Measurements from ENCODE around the gene HERC6.
"Not testable (repeated sequence)": the region's sequence is repeated elsewhere in the genome, so short reads cannot be mapped to it uniquely, and the experiment has no call there.

The HERC6 gene

DNA sequence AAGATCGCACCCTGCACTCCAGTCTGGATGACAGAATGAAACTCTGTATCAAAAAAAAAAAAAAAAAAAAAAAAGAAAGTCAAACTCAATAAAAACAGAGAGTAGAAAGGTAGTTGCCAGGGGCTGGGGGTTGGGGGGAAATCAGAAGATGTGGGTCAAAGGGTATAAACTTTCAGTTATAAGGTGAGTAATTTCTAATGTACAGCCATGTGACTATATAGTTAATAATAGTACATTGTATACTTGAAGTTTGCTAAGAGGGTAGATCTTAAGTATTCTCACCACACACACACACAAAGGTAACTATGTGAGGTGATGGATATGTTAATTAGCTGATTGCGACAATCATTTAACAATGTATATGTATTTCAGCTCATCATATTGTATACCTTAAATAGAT lies 11.5 kb downstream of the HERC6 start:
- no peak for DNase-seq (ENCODE audit: low read depth in 3 of 3)

DNA sequence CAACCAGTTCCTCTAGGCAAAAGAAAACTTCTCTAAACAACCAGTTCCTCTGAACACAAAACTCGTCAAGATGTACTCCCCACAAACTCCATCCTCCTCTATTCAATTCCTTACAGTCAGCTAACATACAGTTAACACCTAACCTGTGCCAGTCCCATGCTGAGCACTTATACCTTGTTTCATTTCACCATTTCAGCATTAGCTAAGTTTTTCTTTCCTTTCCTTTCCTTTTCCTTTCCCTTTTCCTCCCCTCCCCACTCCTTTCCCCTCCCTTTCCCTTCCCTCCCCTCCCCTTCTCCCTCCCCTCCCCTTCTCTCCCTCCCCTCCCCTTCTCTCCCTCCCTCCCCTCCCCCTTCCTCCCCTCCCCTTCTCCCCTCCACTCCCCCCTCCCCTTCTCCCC lies 13.1 kb downstream of the HERC6 start:
- no peak for DNase-seq (ENCODE audit: low read depth in 3 of 3)

DNA sequence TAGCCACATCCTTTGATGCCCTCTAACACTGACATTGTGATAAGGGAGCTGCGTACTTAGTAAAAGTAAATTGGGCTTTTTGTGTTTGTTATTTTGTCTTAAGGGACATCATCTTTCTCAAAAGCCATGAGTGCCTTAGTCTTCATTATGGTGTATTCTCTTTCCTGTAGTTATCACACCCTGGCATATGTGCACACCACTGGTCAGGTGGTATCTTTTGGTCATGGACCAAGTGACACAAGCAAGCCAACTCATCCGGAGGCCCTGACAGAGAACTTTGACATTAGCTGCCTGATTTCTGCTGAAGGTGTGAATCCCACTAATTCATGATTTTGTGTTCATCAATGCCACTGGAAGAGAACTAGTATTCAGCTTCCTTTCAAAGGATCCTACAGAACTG lies 18.0 kb downstream of the HERC6 start:
- DNase-seq (ENCODE audit: low read depth in 3 of 3), result no peak

DNA sequence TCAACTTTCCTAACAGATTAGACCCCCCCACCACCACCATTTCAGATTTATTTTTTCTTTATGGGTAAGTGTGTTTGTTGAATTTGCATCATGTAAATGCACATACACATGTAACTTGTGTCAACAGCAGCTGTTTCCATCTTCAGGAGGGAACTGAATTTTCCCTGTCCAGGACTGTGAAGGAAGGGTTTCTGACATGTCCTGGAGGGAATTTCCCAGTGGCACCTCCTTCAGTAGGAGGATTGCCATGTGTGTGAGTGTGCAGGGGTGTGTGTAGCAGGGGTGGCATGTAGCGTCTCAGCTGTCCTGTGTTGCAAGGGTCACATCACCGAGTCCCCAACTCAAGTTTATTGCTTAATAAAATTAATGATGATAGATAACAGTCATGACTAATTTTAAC lies 19.7 kb downstream of the HERC6 start:
- DNase-seq (ENCODE audit: low read depth in 3 of 3), result no peak

DNA sequence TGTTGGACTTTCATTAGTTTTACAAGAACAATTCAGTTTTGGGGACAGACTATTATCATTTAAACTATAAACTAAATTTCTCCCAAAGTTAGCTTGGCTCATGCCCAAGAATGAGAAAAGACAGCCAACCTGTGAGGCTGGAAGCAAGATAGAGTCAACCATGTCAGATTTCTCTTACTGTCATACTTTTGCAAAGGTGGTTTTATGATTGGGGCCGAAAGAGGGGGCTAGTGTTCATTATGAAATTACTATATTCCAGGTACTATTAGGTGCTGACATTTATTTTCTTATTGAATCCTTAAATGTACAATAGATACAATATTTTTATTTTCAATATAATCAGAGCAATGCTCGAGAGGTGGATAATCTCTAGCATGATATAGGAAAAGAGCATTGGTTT lies 30.6 kb downstream of the HERC6 start:
- DNase-seq (ENCODE audit: low read depth in 3 of 3), result no peak

DNA sequence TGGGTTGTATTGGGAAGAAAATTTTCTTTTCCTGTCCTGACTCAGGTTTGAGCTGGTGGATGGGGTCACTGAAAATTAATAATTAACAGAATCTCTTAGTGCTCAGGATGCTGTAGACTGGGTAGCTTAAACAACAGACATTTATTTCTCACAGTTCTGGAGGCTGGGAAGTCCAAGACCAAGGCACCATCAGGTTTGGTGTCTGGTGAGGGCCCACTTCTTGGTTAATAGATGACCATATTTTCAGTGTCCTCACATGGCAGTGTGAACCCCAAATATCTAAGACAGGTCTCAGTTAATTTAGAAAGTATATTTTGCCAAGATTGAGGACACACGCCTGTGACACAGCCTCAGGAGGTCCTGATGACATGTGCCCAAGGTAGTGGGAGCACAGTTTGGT lies 31.1 kb downstream of the HERC6 start:
- DNase-seq (ENCODE audit: low read depth in 3 of 3), result no peak

DNA sequence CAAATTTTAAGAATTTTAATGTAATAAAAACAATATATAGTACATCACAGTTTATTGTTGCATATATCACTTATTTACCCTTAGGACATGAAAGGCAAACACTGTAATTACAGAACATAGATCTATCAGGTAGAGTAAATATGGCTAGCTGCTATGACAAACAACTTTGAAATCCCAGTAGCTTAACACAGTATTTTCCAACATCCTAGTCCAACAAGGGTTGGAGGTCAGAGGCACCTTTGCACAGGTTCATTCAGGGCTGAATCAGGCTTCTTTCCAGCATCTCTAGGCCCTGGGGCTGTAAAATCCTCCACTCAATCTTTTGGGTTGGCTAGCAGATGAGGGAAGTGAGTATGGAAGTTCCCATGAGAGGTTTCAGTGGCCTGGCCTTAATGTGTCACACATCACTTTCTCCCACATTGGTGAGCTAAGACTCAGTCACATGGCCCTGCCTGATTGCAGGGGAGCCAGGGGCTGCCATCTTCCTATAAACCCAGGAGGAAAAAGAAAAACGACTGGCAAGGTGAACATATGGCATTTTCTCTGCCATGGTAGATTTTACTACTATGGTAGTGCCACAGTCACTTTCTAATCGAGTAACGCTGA lies 32.9 kb downstream of the HERC6 start:
- no peak for DNase-seq (ENCODE audit: low read depth in 3 of 3)

DNA sequence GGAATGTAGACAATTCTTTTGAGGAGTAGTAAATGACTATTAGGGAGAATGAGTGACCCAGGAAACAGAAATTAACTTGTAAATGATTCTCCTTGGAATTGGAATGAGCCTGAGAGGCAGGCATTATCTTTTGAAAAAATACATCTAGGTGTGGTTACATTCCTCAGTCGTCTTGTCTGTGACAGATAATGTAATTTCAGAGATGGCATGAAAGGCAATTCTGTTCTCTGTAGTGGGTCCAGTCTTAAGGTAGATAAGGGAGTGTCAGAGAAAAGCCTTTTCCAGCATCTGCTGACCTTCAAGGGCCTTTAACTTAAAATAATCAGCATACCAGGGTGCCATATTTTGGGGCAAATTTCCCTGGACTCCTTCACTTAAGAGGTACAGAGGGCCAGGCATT lies 35.1 kb downstream of the HERC6 start:
- no peak for DNase-seq (ENCODE audit: low read depth in 3 of 3)

DNA sequence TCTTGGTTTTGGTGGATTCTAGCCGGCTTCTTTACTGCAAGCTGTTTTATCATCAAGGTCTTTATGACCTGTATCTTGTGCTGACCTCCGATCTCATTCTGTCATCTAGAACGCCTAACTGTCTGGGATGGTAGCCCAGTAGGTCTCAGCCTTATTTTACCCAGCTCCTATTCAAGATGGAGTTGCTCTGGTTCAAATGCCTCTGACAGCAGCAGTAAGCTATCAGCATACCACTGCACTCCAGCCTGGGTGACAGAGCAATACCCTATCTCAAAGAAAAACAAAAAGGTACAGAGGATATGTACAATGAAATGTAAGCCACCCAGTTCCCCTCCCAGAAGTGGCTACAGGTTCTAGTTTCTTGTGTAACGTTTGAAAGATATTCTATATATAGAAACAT lies 36.1 kb downstream of the HERC6 start:
- DNase-seq (ENCODE audit: low read depth in 3 of 3), result no peak

DNA sequence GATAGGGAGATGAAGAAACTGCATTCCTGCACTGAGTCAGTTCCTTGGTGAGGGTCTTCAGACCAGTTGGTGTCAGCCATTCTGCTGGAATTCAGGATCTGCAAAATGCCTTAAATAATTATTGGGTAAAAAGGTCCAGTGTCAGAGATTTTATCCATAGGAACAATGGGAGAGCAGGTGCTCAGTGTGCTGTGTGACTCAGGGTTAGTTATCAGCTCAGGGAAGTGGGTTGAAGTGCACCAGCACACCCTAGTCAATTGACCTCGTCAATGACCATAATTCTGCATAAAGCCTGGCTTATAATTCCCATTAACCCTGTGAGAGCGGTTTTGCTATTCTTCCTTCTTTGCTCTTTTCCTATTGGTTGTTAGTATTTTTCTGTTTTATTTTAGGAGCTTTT lies 37.3 kb downstream of the HERC6 start:
- DNase-seq (ENCODE audit: low read depth in 3 of 3), result no peak

DNA sequence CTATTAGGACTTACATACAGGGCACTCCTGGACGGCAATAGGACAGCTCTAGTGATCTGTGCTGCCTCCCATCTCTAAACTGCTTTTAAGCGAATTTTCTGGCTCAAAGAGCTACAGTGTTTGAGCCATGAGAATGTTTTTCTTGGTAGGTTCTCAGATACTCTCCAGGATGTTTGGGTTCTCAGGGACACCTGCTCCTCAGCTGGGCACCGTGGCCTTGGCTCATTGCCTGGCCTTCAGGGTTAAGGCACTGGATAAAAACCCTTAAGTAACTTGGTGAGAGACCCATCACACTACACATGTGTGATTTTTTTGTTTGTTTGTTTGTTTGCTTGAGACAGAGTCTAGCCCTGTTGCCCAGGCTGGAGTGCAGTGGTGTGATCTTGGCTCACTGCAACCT lies 39.8 kb downstream of the HERC6 start:
- no peak for DNase-seq (ENCODE audit: low read depth in 3 of 3)

DNA sequence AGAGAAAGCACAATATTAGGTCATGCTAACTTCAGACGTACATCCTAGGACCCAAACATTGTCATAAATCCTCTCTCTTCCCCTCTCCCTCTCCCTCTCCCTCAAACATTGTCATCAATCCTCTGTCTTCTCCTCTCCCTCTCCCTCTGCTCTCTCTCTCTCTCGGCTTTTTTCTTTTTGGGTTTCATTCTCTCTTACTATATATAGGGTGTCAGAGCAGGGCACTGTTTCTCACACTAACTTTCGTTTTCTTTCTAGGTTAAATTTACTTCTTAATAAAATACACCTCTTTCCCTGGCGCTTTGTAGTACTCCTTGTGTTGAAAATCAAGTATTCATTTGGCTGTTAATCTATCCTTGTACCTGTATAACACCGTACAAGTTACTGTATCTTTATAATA lies 41.2 kb downstream of the HERC6 start:
- DNase-seq (ENCODE audit: low read depth in 3 of 3), result no peak

DNA sequence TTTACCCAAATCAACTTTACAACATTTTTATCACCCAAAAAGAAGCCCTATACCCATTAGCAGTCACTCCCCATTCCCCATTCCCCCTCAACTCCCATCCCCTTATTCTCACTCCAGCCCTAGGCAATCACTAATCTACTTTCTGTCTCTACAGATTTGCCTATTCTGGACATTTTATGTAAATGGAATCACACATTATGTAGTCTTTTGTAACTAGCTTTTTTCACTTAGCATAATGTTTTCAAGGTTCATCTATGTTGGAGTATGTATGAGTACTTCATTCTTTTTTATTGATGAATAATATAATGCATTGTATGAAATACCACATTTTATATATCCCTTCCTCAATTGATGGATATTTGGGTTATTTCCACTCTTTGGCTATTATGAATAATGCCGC lies 42.2 kb downstream of the HERC6 start:
- no peak for DNase-seq (ENCODE audit: low read depth in 3 of 3)

DNA sequence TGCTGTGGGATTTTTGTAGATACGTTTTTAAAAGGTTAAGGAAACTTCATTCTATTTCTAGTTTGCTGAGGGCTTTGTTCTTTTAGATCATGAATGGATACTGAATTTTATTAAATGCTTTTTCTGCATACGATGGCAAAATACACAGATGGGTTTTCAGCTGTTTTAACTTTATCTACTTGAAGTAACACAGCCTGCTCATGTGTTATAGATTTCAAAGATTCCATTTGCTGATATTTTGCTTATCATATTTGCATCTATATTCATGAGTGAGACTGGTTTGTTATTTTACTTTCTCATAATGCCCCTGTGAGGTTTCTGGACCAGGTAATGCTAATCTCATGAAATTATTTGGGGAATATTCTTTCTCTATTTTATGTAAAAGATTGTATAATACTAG lies 43.8 kb downstream of the HERC6 start:
- no peak for DNase-seq (ENCODE audit: low read depth in 3 of 3)

DNA sequence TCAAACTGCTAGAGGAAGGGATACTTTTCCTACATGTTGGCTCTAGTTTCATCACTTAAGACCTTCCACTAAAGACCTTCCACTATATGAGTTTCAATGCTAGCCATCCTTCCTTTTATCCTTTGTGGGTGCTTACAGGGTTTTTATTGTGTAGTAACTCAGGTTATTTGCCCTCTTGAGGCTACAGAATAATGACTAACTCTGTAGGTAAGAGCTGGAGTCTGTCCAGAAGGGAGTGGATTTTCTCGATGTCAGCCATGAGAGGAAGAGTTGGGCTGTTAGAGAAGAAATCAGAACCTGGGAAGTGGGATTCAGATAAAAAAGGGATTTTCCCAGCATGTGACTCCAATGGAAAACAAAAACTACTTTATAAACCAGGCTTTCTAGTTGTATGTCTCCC lies 50.7 kb downstream of the HERC6 start:
- DNase-seq (ENCODE audit: low read depth in 3 of 3), result no peak

DNA sequence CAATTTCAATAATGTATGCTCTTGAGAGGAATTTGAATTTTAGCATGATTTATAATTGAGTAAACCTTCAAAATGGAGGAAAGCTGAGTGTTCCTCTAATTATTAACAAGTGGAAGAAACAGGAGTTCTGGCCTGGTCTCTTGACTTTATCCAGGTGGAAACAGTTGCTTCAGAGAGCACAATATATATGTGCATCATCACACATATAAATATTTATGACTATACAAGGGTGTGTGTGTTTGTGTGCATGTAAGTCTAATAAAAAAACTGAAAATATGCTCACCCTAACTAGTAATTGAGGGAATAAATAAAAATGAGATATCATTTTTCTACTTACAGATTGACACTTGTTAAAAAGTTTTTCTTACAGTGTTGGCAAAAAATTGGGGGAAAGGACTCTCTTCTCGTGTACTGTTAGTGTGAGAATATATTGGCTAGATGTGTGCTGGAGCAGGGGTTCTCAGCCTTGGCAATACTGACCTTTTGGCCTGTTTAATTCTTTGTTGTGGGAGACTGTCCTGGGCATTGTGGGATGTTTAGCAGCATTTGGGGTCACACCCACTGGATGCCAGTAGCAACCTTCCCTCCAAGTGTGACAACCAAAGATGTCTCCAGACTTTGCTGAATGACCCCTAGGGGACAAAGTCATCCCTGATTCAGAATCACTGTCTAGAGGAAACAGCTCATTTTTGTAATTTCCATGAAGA lies 57.5 kb downstream of the HERC6 start:
- no peak for DNase-seq (ENCODE audit: low read depth in 3 of 3)

DNA sequence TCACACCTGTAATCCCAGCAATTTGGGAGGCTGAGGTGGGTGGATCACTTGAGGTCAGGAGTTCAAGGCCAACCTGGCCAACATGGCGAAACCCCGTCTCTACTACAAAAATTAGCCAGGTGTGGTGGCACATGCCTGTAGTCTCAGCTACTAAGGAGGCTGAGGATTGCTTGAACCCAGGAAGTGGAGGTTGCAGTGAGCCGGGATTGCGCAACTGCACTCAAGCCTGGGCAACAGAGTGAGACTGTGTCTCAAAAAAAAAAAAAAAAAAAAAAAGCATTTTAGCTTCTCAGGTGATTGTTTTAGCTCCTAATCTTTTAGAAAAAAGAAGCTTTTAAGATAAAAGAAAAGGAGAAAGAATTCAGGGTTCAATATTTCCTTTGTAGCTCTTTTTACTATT lies 59.2 kb downstream of the HERC6 start:
- DNase-seq (ENCODE audit: low read depth in 3 of 3), result not testable (repeated sequence)

DNA sequence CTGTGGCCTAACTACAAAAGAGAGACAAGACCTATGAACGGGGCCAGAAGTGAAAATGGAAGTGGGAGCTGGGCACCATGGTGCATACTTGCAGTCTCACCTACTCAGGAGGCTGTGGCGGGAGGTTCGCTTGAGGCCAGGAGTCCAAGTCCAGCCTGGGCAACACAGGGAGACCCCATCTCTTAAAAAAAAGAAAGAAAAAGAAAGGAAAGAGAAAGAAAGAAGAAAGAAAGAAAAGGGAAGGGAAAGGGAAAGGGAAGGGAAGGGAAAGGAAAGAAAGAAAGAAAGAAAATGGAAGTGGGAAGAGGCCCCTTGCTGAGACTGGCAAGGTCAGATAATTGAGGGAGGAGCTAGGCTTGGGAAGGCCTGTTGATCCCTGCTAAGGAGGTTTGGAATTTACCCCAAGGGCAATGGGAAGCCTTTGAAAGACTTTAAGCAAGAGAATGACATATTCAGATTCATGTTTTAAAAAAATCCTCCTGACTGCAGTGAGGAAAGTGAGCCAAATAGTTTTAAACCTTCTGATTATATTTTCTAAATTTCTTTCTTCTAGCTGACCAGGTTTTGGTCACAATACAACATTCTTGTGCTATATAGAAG lies 60.6 kb downstream of the HERC6 start:
- no peak for DNase-seq (ENCODE audit: low read depth in 3 of 3)

DNA sequence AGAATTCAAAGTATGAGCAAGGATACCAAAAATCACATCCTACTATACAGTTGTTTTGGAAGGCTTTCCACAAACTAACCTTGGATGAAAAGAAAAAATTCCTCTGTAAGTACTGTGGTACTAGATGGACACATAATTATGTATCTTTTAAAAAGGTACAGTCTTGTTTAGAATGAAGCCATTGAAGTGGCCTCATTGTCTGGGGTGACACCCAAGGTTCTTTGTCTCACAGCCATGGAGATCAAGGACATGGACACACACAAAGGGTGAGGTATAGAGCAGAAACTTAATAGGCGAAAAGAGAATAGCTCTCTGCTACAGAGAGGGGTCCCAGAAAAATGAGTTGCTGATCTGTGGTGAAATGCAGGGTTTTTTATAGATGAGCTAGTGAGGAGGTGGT lies 61.5 kb downstream of the HERC6 start:
- no peak for DNase-seq (ENCODE audit: low read depth in 3 of 3)

DNA sequence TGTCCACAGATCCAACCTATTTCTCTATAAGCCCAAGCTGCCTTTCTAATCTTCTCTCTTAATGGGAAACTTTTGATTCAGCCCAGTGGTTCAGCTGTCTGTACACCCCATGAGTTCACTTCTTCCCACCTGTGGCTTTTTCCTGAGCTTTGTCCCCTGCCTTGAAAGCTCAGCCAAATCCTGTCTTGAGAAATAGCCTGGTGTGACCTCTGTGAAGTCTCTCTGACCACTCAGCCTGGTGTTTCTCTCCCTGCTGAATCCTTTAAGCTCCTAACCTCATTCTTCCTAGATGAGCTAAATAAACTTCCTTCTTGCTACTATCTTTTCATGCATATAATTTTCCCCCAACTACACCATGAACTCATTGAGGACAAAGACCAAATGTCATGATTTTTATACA lies 63.0 kb downstream of the HERC6 start:
- no peak for DNase-seq (ENCODE audit: low read depth in 3 of 3)

DNA sequence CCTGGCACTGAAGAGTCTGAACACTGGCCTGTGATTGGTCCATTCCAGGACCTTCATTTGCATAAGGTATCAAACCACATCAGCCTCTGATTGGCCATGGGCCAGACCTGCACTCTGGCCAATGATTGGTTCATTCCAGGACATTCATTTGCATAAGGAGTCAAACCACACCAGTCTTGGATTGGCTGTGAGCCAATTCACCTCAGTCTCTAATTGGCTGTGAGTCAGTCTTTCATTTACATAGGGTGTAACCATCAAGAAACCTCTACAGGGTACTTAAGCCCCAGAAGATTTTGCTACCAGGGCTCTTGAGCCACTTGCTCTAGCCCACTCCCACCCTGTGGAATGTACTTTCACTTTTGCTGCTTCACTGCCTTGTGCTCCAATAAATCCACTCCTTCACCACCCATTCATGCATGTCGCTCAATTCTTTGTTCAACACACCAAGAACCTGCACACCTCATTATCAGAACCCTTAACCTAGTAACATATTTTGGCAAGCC lies 64.1 kb downstream of the HERC6 start:
- no peak for DNase-seq (ENCODE audit: low read depth in 3 of 3)

DNA sequence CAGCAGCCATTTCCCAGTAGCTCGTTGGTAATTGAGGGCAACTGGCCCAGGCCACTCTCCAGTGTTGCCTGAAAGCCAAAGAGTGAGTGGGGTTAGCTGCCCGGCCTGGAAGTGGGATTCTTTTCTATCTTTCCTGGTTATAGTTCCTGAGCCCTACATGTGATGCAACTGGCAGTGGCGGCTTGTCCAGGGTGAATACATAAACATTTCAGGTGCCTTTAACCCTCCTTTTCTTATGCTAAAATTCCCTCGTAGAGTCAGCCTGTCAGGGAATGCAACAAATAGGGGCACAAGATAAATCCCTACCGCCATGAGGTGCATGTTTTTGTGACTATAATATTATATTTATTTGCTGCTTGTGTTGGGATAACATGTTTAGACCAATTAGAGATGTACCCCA lies 64.8 kb downstream of the HERC6 start:
- DNase-seq (ENCODE audit: low read depth in 3 of 3), result no peak

DNA sequence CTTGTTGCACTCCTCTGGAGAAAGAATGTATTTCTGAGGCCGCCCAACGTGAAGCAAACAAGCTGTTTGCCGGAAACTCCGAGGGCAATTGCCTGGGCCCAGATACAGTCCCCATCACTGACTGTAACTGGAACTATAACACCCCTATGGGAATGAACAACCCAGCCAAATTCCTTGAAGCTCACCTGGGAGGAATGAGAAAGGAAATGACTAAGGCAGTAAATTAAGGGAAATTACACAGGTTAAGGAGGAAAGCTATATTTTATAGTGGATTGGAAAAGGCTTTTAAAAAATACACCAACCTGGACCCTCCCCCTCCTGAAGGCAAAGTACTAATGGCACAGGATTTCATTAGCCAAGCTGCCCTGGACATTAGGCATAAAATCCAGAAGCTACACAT lies 66.6 kb downstream of the HERC6 start:
- no peak for DNase-seq (ENCODE audit: low read depth in 3 of 3)

Measured in stimulated activated CD4-positive, alpha-beta T cell treated with anti-CD3 and anti-CD28 coated beads, TNF-alpha, amount 100 ng/mL, for 4 hours (primary cell).